ENCODE measurements around the gene LVRN. TPM values are rescaled to one million over a fixed set of nuclear protein-coding genes. Genes with fewer than 3 reads are reported as not detected.

The LVRN gene
- total and polyA plus RNA-seq, 2 of the 13 experiments (the other 11 are each of a cell fraction or from before 2014, with no cell fraction given), result 0.09 to 0.20 TPM

GRCh38 chr5:115962565-115963402, 509 bp downstream of the LVRN start (continued):
- TF ChIP-seq ZNF510 (CRISPR knock-in tag; IDR thresholded peaks at IDR 0.05; ENCODE audit: low read depth), result no peak
- no peak for TF ChIP-seq AKAP8 (CRISPR knock-in tag; IDR thresholded peaks at IDR 0.05)
- no peak for TF ChIP-seq PCBP1 (IDR thresholded peaks at IDR 0.05; ENCODE audit: borderline replicate concordance, low read depth, low read length)
- peak; percentile 32; the same call in 1 of the 2 replicates for TF ChIP-seq EED (CRISPR knock-in tag; IDR thresholded peaks at IDR 0.05)
- no peak for TF ChIP-seq ZNF326 (CRISPR knock-in tag; IDR thresholded peaks at IDR 0.05; ENCODE audit: borderline replicate concordance)
- TF ChIP-seq ZNF180 (CRISPR knock-in tag; IDR thresholded peaks at IDR 0.05; ENCODE audit: borderline replicate concordance, low read depth), result no peak
- no peak for TF ChIP-seq ZNF598 (CRISPR knock-in tag; IDR thresholded peaks at IDR 0.05; ENCODE audit: borderline replicate concordance)
- TF ChIP-seq ZNF788 (CRISPR knock-in tag; IDR thresholded peaks at IDR 0.05; ENCODE audit: borderline replicate concordance), result no peak
- 0 out of 2 replicates have a peak, but pooled peaks have one; percentile 78 for TF ChIP-seq ZNF672 (CRISPR knock-in tag; IDR thresholded peaks at IDR 0.05)
- no peak for TF ChIP-seq KMT2A (CRISPR knock-in tag; IDR thresholded peaks at IDR 0.05)
- no peak for TF ChIP-seq NFRKB (IDR thresholded peaks at IDR 0.05)
- no peak for TF ChIP-seq ZNF597 (CRISPR knock-in tag; IDR thresholded peaks at IDR 0.05)
- no peak for TF ChIP-seq CBX1 (IDR thresholded peaks at IDR 0.05; ENCODE audit: low read depth)
- TF ChIP-seq TFDP2 (CRISPR knock-in tag; IDR thresholded peaks at IDR 0.05), result no peak
- no peak for TF ChIP-seq PAWR (CRISPR knock-in tag; IDR thresholded peaks at IDR 0.05; ENCODE audit: borderline replicate concordance)
- no peak for TF ChIP-seq BCL6 (CRISPR knock-in tag; IDR thresholded peaks at IDR 0.05)
- TF ChIP-seq ZNF577 (CRISPR knock-in tag; IDR thresholded peaks at IDR 0.05; ENCODE audit: borderline replicate concordance, low read depth), result no peak
- no peak for TF ChIP-seq ZNF281 (CRISPR knock-in tag; IDR thresholded peaks at IDR 0.05; ENCODE audit: borderline replicate concordance)
- TF ChIP-seq MAF1 (CRISPR knock-in tag; IDR thresholded peaks at IDR 0.05; ENCODE audit: borderline replicate concordance), result no peak
- 0 out of 2 replicates have a peak, but pooled peaks have one; percentile 15 for TF ChIP-seq ZNF264 (CRISPR knock-in tag; IDR thresholded peaks at IDR 0.05)
- TF ChIP-seq SMAD1 (CRISPR knock-in tag; IDR thresholded peaks at IDR 0.05; ENCODE audit: borderline replicate concordance, low read depth), result no peak
- no peak for TF ChIP-seq HDAC1 (CRISPR knock-in tag; IDR thresholded peaks at IDR 0.05)
- TF ChIP-seq ZNF737 (CRISPR knock-in tag; IDR thresholded peaks at IDR 0.05; ENCODE audit: borderline replicate concordance), result no peak
- TF ChIP-seq CTCF (CRISPR knock-in tag; IDR thresholded peaks at IDR 0.05), result no peak
